HUES48 (cell line): ENCODE measurements around the gene MAX.

Source experiments
- H3K27ac ChIP-seq: one replicate; pipeline ENCODE4 v1.7.0; 2013; ENCODE audit warnings: low read depth, low read length, inconsistent platforms
- H3K27me3 ChIP-seq: 2 replicates; pipeline ENCODE4 v1.6.1; 2013; ENCODE audit warnings: mild to moderate bottlenecking, low read length; ENCODE audit not compliant: control insufficient read depth, insufficient read depth
- H3K36me3 ChIP-seq: 2 replicates; pipeline ENCODE4 v1.6.1; 2013; ENCODE audit warnings: low read length; ENCODE audit not compliant: control insufficient read depth, insufficient read depth
- H3K4me1 ChIP-seq: 2 replicates; pipeline ENCODE4 v1.6.1; 2013; ENCODE audit warnings: mild to moderate bottlenecking, low read length; ENCODE audit not compliant: control insufficient read depth, insufficient read depth
- H3K4me3 ChIP-seq: 2 replicates; pipeline ENCODE4 v1.5.1; 2013; ENCODE audit warnings: mild to moderate bottlenecking, low read depth, low read length
- H3K9ac ChIP-seq: 2 replicates; pipeline ENCODE4 v1.6.1; 2013; ENCODE audit warnings: mild to moderate bottlenecking, low read depth, low read length, moderate library complexity
- H3K9me3 ChIP-seq: 2 replicates; pipeline ENCODE4 v1.6.1; 2013; ENCODE audit warnings: low read length; ENCODE audit not compliant: control insufficient read depth, insufficient read depth

MAX gene

DNA sequence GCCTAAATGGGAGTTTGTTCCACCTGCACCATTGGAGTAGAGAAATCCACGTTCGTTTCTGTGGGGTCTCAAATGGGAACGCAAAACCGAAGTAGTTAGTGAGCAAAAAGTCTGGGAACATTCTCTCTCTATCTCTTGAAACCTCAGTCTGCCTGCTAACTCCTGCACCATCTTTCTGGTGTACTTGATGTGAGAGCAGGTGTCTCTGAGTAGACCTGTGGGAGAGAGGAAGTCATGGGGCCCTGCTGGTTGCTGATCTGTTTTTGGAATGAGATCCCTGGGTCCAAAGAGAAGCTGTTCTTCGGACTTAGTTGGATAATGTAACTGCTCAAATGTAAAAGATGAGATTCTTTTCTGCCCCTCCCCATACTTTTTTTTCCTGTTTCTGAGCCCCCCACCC, 57.3 kb downstream of the MAX start:
- Histone ChIP-seq H3K4me3 (no peak overlapping the region), H3K36me3 (peaks cover 35% of the 10 kb centered on the region), H3K4me1 (peaks cover 8% of the 10 kb centered on the region), H3K9ac (no peak overlapping the region), H3K27ac (no peak overlapping the region), H3K27me3 (no peaks in the 10 kb centered on the region), H3K9me3 (no peaks in the 10 kb centered on the region)

DNA sequence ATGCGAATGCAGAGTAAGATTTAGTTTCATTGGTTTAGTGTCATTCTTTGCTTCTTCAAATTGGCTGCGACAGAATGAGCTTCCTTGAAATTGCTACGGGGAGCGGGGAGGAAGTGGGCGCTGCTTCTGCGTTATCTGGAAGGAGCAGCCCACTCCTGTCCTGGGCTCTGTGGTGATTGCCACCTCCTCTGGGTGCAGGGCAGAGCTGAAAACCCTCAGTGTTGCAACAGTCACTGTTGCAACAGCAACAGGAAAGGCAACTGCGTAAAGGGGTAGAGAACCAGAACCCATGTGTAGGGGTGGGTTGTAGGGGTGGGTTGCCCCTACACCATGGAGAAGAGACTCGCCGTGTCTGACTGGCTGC, 57.7 kb downstream of the MAX start:
- H3K9ac ChIP-seq, result no peak overlapping the region
- no peaks in the 10 kb centered on the region for H3K27me3 ChIP-seq
- H3K4me1 ChIP-seq, result peaks cover 8% of the 10 kb centered on the region
- no peak overlapping the region for H3K27ac ChIP-seq
- H3K36me3 ChIP-seq, result peaks cover 35% of the 10 kb centered on the region
- no peaks in the 10 kb centered on the region for H3K9me3 ChIP-seq
- H3K4me3 ChIP-seq, result no peak overlapping the region

DNA sequence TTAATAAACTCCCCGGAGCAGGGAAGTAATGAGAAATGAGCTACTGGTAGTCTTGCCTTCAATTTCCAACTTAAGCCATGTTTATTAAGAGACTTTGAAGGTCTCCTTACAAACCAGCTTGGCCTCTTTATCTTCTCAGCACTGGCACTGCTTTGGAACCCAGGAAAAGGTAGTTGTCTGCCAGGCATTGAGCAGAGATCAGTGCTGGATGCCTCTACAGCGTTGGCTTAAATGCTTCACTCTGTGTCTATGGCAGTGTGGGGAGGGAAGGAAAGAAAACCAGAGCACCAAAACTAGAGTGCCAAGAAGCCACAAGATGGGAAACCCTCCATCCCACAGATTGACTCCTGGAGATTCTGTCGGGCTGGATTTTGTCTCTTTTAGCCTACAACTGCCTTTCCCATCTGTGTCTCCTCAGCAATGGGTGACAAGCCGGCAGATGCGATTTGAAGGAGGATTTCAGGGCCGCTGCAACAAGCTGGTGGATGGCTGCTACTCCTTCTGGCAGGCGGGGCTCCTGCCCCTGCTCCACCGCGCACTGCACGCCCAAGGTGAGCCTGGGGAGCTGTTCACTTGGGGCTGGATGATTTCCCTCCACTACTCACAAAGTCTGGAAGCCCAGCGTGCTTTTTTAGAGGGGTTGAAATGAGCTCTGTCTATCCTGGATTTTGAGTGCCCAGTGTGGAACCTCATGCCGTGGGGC, 58.3 kb downstream of the MAX start:
- Histone ChIP-seq H3K9ac (no peak overlapping the region), H3K4me1 (peaks cover 8% of the 10 kb centered on the region), H3K27ac (no peak overlapping the region), H3K36me3 (peaks cover 35% of the 10 kb centered on the region), H3K9me3 (no peaks in the 10 kb centered on the region), H3K4me3 (no peak overlapping the region), H3K27me3 (no peaks in the 10 kb centered on the region)

DNA sequence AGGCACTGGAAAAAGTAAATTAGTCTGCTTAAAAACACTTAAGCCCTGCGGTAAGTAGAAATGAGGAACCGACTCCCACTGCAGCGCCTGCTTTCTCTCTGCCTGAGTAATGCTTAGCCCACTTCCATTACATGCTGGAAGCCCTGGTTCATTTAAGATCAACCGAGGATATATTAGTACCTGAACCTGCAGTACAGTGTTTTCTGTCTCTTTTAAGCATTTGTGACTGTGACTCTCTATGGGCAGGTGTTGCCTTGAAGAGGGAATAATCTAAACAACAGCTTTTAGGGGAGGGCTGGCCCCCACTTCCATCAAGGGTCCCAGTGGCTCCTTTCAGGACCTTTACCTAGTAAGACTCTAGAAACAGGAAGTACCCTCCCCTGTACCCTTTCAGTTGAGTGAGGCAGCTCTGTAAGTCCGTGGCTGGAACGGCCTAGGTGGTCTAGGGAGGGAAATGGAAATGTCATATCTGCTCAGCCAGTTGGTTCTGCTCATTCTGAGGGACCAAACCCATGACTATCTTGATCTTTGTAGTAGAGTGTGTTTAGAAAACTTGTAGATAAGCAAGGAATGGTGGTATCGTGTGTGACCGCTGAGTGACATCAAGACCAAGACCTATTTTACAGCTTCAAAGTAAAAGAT, 59.5 kb downstream of the MAX start:
- H3K9ac ChIP-seq, result no peak overlapping the region
- no peak overlapping the region for H3K27ac ChIP-seq
- no peaks in the 10 kb centered on the region for H3K9me3 ChIP-seq
- no peak overlapping the region for H3K4me3 ChIP-seq
- no peaks in the 10 kb centered on the region for H3K27me3 ChIP-seq
- peaks cover 35% of the 10 kb centered on the region for H3K36me3 ChIP-seq
- H3K4me1 ChIP-seq, result peaks cover 8% of the 10 kb centered on the region

DNA sequence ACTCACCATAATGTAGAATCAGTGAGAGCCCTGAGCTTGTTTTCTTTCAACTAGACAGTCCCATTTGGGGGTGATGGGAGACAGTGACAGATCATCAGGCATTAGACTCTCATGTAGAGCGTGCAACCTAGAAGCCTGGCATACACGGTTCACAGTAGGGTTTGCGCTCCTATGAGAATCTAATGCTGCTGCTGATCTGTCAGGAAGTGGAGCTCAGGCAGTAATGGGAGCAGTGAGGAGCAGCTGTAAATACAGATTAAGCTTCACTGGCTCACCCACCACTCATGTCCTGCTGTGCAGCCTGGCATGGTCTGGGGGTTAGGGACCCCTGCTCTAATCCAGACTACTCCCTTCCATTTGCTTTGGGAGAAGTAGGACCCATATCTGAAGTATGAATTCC, 60.0 kb downstream of the MAX start:
- no peaks in the 10 kb centered on the region for H3K27me3 ChIP-seq
- no peak overlapping the region for H3K9ac ChIP-seq
- H3K4me1 ChIP-seq, result peaks cover 4% of the 10 kb centered on the region
- H3K27ac ChIP-seq, result no peak overlapping the region
- no peaks in the 10 kb centered on the region for H3K9me3 ChIP-seq
- H3K36me3 ChIP-seq, result peaks cover 35% of the 10 kb centered on the region
- no peak overlapping the region for H3K4me3 ChIP-seq

DNA sequence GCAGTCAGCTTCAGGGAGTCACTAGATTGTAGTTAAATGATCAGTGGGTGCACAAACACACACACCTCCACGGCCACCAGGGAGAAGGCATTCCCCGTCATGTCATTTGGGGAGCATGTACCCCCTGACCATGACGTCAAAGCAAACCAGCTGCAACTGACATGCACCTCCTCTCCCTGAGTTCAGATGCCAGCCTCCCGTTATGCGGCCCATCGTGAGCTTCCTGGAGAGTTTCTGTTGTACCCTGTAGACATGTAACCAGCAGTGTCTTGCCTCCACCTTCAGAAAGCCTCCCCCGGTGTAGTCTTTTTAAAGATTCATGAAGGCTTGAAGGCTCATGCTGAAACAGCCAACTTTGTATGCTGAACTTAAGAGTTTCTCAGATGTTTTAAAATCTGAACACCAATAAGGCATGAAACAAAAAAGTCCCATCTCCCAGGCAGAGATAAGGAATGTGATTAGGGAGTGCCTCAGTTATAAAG, 60.8 kb downstream of the MAX start:
- H3K27ac ChIP-seq, result no peak overlapping the region
- H3K9ac ChIP-seq, result no peak overlapping the region
- no peak overlapping the region for H3K4me3 ChIP-seq
- H3K27me3 ChIP-seq, result no peaks in the 10 kb centered on the region
- no peaks in the 10 kb centered on the region for H3K4me1 ChIP-seq
- peaks cover 27% of the 10 kb centered on the region for H3K36me3 ChIP-seq
- H3K9me3 ChIP-seq, result no peaks in the 10 kb centered on the region

DNA sequence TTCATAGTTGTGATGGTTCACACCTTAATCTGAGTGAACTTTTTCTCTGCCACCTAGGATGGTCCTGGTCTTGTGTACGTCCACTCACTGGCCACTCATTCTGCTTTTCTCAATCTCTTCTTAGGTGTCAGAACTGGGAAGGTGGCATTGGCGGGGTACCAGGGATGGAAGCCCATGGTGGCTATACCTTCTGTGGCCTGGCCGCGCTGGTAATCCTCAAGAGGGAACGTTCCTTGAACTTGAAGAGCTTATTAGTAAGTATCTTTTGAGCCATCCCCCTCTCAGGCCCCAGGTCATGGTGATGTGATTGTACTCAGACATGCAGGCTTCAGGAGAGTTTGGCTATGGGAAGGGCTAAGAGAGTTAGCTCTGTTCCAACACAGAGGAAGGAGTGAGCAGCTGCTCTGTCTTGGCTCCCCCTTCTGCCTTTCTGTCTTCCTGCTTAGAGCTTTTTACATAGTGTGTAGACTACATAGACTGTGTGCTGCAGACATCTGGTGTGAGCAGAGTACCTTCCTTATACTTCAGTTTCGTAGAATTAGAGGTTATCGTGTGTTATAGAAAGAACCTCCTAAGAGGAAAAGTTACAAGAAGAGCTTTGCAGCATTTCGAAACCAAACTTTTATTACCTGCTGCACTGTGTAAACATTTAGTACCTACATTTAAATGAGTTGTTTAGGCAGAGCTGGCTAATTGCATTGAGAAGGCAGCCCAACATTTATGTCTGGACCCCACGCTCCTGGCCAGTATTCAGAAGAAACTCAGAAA, 61.5 kb downstream of the MAX start:
- no peak overlapping the region for H3K9ac ChIP-seq
- no peak overlapping the region for H3K4me3 ChIP-seq
- H3K27ac ChIP-seq, result no peak overlapping the region
- H3K36me3 ChIP-seq, result peaks cover 27% of the 10 kb centered on the region
- H3K9me3 ChIP-seq, result no peaks in the 10 kb centered on the region
- H3K4me1 ChIP-seq, result no peaks in the 10 kb centered on the region
- H3K27me3 ChIP-seq, result no peaks in the 10 kb centered on the region

DNA sequence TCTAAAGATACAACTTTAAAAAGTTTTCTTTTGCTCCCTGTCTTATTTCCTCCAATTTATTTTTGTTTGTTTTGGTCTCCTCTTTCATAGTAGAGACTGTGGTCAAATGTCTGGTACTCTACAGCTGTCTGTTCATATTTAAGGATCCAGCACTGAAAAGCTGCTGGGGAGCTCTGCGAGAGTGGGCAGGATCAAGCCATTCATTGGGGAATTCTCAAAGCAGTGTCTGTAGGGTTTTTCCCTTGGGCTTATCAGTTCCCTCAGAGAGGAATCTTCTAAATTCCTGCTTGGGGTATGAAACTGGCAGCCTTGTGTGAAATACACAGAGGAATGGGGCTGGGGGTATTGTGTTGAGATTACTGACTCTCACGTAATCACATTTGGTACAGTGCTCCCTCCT, 63.4 kb downstream of the MAX start:
- no peak overlapping the region for H3K4me3 ChIP-seq
- no peak overlapping the region for H3K9ac ChIP-seq
- no peak overlapping the region for H3K27ac ChIP-seq
- H3K4me1 ChIP-seq, result no peaks in the 10 kb centered on the region
- H3K9me3 ChIP-seq, result no peaks in the 10 kb centered on the region
- peaks cover 28% of the 10 kb centered on the region for H3K36me3 ChIP-seq
- no peaks in the 10 kb centered on the region for H3K27me3 ChIP-seq

DNA sequence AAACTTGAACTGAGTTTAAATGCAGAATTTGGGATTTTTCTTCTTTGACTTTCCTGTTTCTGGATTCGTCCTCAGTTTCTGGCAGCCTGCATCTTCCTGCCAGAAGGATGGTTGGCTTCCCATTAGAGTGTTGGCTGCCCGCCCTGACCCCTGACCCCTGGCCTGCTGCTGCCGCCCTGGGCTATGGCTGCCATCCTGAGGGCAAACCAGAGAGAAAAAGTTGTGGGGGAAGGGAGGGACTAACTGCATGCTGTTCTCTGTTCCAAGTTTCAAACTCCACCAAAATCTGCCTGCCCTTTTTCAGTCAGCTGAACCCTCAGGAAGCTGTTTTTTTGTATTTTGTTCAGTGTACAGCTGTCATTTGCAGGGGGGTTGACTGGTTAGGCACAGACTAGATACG, 67.3 kb downstream of the MAX start:
- Histone ChIP-seq H3K4me3 (no peak overlapping the region), H3K9ac (no peak overlapping the region), H3K36me3 (peaks cover 21% of the 10 kb centered on the region), H3K4me1 (no peaks in the 10 kb centered on the region), H3K9me3 (no peaks in the 10 kb centered on the region), H3K27ac (no peak overlapping the region), H3K27me3 (no peaks in the 10 kb centered on the region)

DNA sequence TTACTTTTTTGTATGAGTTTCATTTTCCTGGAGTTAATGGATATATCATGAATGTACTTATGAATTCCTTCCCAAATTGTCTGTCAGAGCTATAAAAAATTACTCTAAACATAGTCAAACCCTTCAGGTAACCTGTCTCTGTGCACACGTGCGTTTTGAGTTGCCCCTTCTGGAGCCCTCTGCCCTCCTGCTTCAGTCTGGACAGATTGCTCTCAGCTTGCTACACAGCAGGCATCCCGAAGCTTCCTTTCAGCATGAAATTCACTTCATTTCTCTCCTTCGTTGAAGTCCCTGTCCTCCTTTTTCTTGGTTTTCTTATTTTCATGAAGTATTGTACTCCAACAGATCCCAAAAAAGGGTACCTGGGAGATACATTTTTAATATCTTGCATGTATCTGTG, 68.3 kb downstream of the MAX start:
- no peaks in the 10 kb centered on the region for H3K4me1 ChIP-seq
- H3K9ac ChIP-seq, result no peak overlapping the region
- H3K4me3 ChIP-seq, result no peak overlapping the region
- no peaks in the 10 kb centered on the region for H3K27me3 ChIP-seq
- H3K36me3 ChIP-seq, result peaks cover 29% of the 10 kb centered on the region
- no peaks in the 10 kb centered on the region for H3K9me3 ChIP-seq
- no peak overlapping the region for H3K27ac ChIP-seq

DNA sequence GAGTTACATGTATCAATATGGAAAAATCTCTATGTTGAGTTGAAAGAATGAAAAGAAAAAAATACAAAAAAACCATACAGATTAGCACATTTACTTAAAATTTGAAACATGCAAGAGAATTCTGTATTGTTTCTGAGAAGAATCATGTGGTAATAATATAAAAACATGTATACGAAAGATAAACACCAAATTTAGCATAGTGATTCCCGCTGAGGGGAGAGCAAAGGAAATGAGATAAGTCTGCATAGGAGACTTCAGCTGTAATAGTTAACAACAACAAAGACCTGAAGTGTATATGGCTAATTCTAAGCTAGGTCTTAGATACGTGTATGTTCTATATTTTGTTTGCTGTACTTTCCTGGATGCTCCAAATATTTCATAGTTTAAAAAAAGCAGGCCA, 69.1 kb downstream of the MAX start:
- Histone ChIP-seq H3K4me3 (no peak overlapping the region), H3K36me3 (peaks cover 32% of the 10 kb centered on the region), H3K27me3 (no peaks in the 10 kb centered on the region), H3K27ac (no peak overlapping the region), H3K4me1 (no peaks in the 10 kb centered on the region), H3K9me3 (no peaks in the 10 kb centered on the region), H3K9ac (no peak overlapping the region)
